GM10266 (cell line): Measurements from ENCODE around the gene SCNN1A.

ENCODE experiments used
- DNase-seq: peaks from one replicate; pipeline ENCODE4 v3.0.0; 2012; ENCODE audit errors: extremely low spot score
- TF ChIP-seq, protein P1 (sequence below): IDR thresholded peaks from 2 replicates; pipeline ENCODE4 v1.5.1; 2012; ENCODE audit warnings: mild to moderate bottlenecking, low read depth; ENCODE audit not compliant: control insufficient read depth, insufficient read depth; ENCODE audit errors: missing control alignments

The SCNN1A gene

DNA sequence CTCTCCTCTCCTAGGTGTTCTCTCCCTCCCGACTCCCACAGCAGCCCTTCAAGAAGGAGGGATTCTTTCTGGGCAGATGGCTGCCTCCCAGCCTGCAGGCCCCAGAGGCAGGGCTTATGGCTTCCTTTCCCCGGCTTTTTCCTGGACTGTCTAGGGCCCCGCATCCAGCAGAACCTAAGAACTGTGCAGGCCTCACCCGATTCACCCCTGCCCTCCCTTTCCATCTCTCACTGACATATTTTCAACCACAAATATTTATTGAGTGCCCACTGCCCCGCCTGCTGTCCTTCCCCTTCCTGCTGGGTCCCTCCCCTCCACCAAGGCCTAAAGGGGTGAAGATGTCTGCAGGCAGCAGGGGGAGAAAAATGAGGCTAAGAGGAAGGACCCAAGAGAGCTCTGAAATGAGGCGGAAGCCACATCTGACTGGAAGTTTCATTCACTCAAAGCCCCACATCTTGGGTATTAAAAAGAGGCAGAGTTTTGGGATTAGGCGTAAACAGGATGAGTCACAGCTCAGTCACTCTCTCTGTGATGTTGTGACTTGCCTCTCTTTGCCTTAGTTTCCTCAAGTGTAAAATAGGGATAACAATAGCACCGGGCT, 2.9 kb downstream of the SCNN1A start:
- DNase-seq, result no peak
- TF ChIP-seq, protein P1, sequence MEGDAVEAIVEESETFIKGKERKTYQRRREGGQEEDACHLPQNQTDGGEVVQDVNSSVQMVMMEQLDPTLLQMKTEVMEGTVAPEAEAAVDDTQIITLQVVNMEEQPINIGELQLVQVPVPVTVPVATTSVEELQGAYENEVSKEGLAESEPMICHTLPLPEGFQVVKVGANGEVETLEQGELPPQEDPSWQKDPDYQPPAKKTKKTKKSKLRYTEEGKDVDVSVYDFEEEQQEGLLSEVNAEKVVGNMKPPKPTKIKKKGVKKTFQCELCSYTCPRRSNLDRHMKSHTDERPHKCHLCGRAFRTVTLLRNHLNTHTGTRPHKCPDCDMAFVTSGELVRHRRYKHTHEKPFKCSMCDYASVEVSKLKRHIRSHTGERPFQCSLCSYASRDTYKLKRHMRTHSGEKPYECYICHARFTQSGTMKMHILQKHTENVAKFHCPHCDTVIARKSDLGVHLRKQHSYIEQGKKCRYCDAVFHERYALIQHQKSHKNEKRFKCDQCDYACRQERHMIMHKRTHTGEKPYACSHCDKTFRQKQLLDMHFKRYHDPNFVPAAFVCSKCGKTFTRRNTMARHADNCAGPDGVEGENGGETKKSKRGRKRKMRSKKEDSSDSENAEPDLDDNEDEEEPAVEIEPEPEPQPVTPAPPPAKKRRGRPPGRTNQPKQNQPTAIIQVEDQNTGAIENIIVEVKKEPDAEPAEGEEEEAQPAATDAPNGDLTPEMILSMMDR, result no peak

DNA sequence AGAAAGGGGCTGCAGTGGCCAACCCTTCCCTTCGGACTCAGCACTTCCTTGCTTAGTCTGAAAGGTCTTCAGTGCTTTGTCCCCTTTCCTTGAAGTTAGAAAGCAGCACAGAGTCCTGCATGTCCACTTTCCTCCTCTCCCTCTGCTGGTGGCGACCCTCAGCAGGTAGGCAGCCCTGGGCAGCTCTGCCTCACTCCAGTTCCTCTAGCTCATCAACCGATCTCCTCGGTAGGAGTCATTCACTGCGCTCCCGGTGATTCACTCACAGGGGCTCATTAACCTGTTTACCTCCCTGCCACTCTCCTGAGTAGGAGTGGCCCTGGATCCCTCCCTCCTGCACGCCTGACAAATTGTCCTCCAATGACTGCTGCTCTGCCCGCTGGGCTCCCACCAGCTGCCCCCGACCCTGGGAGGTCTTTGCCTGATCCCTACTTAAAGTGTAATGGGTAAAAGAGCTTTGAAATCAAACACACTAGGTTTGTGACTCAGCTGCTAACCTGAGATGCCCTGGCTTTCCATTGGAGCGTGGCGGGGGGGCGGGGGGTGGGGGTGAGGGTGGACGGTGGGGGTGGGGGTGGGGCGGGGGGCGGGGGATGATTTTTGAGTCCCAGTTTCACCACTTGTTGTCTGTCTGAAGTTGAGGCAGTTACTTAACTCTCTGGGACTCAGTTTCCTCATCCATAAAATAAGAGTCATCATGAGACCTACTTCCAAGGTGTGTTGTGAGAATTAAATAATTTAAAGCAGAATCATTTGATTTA, 4.2 kb downstream of the SCNN1A start:
- no peak for DNase-seq
- TF ChIP-seq, protein P1, result no peak

DNA sequence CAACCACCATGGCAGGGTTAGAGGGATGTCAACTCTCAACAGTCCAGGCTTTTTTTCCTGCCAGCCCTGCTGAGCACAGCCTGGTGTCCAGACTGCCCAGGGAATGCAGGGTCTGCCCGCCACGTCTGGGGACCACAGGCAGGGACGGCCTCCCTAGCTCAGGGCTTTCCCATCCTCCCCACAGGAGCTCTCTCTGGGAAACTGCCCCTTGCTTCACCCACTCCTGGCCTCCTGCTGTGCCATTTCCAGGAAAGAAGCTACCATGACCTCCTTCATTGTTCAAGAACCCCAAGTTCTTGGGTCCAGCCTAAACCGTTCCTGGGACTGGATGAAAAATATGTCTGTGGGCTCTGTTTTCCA, 4.8 kb downstream of the SCNN1A start:
- no peak for DNase-seq
- TF ChIP-seq, protein P1, result no peak

DNA sequence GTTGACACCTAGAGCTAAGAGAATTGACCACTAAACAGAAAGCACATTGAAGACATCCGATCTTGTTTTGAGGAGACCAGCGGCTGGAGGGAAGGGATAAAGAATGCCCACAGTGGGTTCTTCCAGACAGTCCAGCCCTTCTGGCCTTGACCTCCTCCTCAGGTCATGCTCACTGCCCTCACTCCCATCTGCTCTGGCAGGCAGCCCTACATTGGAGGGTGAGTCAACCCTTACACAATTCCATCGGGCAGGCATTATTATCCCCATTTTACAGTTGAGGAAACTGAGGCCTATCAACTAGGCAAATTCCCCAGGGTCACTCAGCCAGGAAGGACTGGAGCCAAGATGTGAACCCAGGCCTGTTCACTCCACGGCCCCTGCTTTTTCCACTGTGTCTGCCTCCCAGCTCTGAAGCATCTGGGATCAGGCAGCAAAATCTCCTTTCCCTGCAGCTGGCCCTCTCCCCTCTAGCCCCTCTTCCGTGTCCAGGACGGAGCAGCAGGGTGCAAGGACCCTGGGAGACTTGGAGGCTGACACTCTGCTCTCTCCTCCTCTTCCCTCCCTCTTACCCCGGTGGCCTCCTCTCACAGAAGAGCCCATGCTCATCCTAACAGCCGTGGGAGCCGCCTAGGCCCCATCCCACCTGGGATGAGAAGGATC, 5.3 kb downstream of the SCNN1A start:
- TF ChIP-seq, protein P1, result no peak
- DNase-seq, result no peak

DNA sequence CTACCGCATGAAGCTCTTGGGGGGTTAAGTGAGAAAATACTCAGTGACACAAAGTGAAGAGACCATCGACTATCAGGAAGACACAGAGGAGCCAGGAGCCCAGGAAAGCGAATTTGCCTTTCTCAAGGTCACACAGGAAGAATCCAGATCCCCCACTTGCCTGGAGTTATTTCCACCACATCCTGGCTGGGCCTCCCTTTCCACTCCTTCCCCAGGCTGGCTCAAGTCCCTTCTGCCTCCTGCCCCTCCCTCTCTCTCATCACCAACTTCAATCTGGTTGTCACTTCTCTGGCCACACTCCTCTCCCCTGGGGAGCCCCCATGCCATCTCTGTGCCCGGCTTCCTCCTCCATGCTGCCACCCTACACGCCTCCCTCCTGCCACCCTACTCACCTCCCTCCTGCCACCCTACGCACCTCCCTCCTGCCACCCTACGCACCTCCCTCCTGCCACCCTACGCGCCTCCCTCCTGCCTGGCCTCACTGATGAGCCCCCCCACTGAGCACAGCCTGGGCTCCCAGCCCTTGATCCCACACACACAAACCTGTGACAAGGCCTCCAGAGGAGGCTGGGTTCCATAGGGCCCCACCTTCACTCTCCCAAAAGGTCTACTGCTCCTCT, 6.3 kb downstream of the SCNN1A start:
- no peak for DNase-seq
- TF ChIP-seq, protein P1, result no peak

DNA sequence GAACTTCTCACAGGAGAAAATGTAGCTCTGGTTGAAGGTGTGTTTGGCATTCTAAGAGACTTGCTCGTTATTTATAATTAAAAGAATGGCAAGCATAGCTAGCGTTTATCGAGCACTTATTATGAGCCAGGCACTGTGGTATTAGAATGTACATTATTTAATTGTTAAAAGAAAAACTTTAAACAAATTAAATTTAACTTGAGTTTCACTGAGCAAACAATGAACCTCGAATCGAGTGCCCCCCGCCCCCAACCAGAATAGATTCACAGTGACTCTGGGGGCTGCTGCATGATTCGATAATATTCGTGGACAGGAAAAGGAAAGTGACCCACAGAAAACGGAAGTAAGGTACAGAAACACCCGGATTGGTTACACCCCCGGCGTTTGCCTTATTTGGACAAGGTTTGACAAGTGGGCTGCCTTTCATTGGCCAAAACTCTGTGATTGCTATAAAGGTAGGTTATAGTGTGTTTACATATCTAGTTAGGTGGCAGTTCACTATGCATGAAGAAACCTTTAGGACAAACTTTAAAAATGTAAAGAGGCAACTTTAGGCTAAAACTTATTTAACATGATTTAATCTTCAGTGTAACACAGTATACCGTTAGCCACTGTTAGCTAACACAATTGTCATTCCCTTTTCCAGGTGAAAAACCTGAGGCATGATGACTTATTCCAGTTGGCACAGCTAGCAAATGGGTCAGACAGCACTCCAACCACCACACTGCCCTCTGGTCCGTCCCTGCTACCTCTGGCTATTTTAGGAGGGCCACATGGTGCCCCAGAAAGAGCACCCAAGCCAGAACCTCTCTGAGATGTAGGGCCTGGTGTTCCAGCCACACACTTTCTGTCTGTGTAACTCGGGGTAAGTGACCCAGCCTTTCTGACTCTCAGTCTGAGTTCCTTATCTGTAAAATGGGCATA, 7.1 kb downstream of the SCNN1A start:
- no peak for DNase-seq
- TF ChIP-seq, protein P1, result no peak
